ENCODE data around the gene PRDX2.

DNA sequence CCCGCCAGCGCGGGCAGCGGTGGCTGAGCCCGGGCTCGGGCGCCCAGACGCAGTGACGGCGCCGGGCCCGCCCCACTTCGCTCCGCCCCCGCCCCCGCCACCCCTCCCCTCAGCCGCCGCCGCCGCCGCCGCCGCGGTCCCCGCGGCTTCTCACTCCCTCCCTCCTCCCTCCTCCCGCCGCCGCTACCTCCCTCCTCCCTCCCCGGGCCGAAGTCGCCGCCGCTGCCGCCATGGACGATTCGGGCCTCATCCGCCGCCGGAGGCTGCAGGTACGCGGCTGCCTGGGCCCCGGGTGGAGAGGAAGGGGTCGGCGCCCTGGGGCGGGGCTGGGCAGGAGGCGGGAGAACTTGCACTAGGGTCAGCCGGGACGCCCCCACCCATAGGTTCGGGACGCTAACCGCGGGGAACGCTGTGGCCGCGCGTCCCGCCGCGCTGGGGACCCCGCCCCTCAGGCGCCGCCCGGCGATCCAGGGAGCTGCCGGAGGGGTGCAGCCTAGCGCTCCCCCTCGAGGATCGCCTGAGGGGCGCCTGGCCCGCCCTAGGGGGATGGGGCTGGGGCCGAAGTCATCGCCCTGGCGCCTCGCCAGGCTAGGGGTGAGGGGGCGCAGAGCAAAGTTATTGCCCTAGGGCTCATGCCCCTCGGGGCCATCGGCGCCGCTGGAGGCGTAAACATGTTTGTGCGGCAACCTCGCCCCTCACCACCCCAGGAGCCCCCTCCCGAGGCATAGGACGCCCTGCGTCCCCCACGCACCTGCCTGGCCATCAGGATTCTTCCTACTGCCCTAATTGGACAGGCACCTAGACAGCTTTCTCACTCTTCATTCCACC is 32.4 kb upstream of the PRDX2 start:
- TF ChIP-seq, protein P1, sequence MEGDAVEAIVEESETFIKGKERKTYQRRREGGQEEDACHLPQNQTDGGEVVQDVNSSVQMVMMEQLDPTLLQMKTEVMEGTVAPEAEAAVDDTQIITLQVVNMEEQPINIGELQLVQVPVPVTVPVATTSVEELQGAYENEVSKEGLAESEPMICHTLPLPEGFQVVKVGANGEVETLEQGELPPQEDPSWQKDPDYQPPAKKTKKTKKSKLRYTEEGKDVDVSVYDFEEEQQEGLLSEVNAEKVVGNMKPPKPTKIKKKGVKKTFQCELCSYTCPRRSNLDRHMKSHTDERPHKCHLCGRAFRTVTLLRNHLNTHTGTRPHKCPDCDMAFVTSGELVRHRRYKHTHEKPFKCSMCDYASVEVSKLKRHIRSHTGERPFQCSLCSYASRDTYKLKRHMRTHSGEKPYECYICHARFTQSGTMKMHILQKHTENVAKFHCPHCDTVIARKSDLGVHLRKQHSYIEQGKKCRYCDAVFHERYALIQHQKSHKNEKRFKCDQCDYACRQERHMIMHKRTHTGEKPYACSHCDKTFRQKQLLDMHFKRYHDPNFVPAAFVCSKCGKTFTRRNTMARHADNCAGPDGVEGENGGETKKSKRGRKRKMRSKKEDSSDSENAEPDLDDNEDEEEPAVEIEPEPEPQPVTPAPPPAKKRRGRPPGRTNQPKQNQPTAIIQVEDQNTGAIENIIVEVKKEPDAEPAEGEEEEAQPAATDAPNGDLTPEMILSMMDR (IDR thresholded peaks at IDR 0.05): no peak
- no peak for TF ChIP-seq POLR2A (IDR thresholded peaks at IDR 0.05)
